Kidney tubule cell (primary cell): Measurements from ENCODE around the gene SETD1B.

ENCODE experiments used
- DNase-seq: peaks from one replicate; pipeline ENCODE4 v3.0.0-alpha.2; 2018; ENCODE audit warnings: low spot score

Gene SETD1B

DNA sequence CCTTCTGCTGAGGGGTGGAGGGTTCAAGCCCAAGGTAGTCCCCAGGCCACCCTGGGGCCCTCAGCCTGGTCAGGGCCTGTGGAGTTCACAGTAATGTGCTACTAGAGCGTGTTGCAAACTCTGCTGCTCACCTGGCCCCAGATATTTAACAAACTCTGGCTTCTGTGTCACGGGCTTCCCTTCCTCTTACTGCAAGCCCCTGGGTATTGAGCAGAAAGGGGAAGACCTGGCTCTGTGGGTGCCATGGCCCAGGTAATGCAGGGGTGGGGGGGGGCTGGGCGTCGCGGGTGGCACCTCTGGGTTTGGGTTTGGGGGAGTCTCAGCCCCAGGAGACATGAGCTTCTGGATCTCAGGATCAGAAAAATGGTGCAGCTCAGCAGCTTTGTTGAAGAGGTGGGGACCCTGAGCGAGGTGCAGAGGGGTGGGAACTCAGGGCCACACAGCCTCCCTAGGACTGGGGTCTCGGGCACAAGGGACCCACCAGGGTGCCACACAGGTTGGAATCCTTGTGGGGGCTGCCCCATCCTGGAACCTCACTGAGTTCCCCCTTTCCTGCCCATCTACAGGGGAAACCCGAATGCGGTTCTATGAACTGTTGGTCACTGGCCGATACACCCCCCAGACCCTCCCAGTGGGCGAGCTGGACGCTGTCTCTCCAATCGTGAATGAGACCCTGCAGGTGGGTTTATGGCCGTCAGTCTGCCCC is 4.0 kb downstream of the SETD1B start:
- no peak for DNase-seq

GRCh38 chr12:121808623-121809022 is 4.8 kb downstream of the SETD1B start:
- no peak for DNase-seq

GRCh38 chr12:121809712-121810116 is 5.9 kb downstream of the SETD1B start:
- no peak for DNase-seq

DNA sequence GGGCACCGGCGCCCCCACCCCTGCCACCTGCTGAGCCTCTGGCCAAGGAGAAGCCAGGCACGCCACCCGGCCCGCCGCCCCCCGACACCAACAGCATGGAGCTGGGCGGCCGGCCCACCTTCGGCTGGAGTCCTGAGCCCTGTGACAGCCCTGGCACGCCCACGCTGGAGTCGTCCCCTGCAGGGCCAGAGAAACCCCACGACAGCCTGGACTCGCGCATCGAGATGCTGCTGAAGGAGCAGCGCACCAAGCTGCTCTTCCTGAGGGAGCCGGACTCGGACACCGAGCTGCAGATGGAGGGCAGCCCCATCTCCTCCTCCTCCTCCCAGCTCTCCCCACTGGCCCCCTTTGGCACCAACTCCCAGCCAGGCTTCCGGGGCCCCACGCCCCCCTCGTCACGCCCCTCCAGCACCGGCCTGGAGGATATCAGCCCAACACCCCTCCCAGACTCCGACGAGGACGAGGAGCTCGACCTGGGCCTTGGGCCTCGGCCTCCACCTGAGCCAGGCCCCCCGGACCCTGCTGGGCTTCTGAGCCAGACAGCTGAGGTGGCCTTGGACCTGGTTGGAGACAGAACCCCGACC is 6.5 kb downstream of the SETD1B start:
- DNase-seq, result no peak

DNA sequence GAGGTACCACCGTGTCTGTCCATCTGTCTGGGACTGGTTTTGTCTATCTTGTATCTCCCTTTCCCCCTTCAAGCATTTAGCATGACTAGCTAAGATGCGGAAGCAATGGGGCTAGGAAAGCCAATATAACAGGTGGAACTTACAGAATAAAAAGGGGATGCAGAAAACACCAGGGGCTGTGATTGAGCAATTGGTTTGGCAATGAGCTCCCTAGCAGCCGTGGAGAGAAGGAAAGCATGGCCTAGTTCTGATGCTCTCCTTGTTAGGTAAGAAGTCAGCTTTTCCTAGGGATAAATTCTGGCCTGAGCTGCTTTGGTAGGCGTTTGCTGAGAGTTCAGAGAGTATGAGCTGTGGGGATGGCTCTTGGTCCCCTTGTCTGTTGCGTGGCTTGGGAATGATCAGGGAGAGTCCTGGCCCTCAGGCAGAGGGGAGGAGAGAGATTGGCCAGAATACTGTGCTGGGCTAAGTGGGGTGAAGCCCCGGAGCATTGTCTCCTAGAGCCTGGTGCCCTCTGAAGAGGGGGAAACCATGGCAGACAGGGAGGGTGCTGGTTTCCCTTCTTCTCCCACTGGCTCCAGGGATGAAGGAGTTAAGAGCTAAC is 7.1 kb downstream of the SETD1B start:
- DNase-seq, result no peak

DNA sequence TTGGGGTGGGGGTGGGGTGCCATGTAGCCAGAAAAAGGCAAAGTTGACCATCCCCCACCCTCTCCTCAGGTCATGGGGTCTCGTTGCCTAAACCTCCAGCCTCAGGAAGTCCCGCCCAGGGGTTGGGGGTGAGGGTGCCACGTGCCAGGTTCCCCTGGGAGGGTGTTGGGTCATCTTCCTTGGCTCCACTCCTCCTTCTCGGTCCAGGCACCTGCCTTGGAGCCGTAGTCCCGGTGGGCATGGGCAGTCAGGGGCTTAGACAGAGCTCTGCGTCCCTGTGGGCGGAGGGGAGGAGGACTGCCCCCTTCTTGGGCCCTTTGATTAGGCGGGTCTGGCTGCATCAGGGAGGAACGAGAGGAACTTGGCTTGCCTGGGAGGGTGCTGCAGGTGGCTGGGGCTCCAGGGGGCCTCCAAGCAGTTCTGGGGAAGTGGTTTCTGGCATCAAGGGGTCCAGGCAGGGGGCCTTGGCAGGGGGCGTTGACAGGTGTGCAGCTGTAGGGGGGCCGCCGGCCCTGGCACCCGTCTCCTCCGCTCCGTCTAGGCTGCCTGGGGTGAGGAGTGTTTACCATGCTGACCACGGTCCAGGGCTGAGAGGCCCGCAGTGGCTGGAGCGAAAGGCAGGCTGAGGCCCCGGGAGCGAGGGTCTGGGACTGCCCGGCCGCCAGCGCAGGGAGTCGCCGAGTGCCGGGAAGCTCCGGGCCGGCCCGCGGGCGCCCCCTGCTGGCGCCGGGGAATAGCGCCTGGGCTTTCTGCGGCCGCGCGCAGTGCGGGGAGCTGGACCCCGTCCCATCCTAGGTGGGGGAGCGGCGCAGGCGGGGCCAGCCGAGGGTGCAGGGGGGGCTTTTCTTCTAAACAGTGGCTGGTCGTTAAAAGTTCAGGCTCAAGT is 7.9 kb downstream of the SETD1B start:
- peak; percentile 71 for DNase-seq

- peak; percentile 76 for DNase-seq
These were observed 8.6 kb downstream of the SETD1B start for GRCh38 chr12:121812320-121812871.

GRCh38 chr12:121812921-121813896 is 9.4 kb downstream of the SETD1B start:
- no peak for DNase-seq

- no peak for DNase-seq
These were observed 10.1 kb downstream of the SETD1B start for GRCh38 chr12:121813951-121814350.

DNA sequence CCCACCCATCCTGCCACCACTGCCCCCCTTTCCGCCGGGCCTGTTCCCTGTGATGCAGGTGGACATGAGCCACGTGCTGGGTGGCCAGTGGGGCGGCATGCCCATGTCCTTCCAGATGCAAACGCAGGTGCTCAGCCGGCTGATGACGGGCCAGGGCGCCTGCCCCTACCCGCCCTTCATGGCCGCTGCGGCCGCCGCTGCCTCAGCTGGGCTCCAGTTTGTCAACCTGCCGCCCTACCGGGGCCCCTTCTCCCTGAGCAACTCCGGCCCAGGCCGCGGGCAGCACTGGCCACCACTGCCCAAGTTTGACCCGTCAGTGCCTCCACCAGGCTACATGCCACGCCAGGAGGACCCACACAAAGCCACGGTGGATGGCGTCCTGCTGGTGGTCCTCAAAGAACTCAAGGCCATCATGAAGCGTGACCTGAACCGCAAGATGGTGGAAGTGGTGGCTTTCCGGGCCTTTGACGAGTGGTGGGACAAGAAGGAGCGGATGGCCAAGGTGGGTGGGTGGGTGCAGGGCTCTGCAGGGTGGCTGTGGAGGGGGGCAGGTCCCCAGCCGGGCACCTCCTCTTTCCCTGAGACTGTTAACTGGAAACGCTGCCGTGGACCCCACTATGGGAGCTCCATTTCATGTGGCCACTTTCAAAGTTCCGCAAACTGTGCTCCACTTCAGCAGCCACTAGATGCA is 10.8 kb downstream of the SETD1B start:
- no peak for DNase-seq

DNA sequence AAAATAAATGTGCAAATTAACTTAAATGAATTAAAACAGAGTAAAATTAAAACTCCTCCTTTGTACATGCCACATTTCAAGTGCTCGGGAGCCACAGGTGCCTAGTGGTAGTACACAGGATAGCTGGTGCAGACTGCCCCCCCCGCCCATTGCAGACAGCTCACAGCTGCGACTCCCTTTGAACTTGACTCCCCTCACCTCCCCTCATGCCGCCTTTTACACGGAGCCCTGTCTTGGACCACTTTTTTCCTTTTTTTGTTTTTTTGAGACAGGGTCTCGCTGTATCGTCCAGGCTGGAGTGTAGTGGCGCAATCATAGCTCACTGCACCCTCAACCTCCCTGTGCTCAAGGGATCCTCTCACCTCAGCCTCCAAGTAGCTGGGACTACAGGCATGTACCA is 11.5 kb downstream of the SETD1B start:
- DNase-seq, result no peak

DNA sequence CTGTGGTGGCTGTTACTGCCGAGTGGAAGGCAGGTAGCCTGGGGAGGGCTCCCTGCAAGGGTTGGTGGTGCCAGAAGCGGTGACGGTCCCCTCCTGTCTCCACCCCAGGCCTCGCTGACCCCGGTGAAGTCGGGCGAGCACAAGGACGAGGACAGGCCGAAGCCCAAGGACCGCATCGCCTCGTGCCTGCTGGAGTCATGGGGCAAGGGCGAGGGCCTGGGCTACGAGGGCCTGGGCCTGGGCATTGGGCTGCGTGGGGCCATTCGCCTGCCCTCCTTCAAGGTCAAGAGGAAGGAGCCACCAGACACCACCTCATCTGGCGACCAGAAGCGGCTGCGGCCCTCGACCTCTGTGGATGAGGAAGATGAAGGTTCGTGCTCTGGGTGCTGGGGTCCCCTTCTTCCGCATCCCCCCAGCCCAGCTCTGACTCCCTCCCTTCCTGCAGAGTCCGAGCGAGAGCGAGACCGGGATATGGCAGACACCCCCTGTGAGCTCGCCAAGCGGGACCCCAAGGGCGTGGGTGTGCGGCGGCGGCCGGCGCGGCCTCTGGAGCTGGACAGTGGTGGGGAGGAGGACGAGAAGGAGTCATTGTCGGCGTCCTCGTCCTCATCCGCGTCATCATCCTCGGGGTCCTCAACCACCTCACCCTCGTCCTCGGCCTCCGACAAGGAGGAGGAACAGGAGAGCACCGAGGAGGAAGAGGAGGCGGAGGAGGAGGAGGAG is 13.3 kb downstream of the SETD1B start:
- no peak for DNase-seq

- no peak for DNase-seq
These were observed 13.8 kb downstream of the SETD1B start for GRCh38 chr12:121817648-121818043.

DNA sequence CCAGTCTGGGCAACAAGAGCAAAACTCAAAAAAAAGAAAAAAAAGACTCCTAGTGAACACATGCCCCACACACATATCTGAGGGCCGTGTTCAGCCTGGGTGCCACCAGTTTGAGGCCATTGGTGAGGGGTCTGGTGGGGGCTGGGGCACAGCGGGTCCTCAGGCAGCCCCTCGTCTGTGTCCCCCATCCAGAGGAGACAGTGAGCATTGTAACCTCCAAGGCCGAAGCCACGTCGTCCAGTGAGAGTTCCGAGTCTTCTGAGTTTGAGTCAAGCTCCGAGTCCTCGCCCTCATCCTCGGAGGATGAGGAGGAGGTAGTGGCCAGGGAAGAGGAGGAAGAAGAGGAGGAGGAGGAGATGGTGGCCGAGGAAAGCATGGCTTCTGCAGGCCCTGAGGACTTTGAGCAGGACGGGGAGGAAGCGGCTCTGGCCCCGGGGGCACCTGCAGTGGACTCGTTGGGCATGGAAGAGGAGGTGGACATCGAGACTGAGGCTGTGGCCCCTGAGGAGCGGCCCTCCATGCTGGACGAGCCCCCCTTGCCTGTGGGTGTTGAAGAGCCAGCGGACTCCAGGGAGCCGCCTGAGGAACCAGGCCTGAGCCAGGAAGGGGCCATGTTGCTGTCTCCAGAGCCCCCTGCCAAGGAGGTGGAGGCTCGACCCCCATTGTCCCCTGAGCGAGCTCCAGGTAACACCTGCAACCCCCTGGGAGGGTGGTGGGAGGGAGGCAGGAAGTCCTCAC is 15.6 kb downstream of the SETD1B start:
- no peak for DNase-seq

DNA sequence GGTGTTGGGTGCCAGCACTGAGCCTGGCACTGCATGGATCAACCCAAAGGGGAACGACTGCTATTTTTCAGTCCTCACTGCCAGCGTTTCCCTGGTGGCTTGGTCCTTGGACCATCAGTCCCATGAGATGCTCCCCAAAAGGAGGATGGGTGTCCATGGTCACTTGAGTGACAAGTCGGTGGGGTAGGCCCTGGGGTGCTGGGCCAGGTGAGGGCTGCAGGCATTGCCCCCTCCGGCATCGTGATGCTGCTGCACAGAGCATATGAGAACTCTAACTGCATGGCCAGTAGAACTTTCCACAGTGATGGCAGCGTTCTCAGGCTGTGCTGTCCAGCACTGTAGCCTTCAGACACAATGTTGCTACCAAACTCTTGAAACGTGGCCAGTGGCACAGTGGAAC is 16.2 kb downstream of the SETD1B start:
- no peak for DNase-seq

DNA sequence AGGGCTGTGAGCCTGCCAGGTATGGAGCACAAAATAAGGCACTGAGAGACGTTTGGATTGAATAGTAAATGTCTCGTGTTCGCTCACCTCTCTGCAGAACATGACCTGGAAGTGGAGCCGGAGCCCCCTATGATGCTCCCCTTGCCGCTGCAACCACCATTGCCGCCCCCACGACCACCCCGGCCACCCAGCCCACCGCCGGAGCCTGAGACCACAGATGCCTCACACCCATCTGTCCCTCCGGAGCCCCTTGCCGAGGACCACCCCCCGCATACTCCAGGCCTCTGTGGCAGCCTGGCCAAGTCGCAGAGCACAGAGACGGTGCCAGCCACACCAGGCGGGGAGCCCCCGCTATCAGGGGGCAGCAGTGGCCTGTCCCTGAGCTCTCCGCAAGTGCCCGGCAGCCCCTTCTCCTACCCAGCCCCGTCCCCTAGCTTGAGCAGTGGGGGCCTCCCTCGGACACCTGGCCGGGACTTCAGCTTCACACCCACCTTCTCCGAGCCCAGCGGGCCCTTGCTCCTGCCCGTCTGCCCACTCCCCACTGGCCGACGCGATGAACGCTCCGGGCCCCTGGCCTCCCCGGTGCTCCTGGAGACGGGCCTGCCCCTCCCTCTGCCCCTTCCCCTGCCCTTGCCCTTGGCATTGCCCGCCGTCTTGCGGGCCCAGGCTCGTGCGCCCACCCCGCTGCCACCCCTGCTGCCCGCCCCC is 18.7 kb downstream of the SETD1B start:
- no peak for DNase-seq

- DNase-seq, result no peak
These were observed 19.4 kb downstream of the SETD1B start for GRCh38 chr12:121823101-121823726.

DNA sequence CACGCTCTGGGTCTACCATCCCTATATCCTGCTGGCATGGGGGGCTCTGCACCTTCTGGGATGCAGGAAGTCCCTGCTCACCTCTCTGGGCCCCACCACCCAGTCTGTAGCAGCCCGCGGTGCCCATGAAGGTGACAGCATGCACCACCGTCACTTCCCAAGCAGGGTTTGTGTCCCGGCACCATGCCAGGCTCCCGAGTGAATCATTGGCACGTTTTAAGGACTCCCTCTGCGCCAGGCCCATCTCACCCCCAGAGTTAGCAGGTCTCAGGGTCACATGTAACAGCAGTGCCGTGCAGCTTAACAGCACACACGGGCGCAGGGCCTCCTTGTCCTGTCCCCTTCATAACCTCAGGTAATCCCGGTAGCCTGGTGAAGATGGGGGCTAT is 19.9 kb downstream of the SETD1B start:
- DNase-seq, result no peak
